Measurements from ENCODE around the gene RPL35A. TPM values are rescaled to one million over a fixed set of nuclear protein-coding genes. Genes with fewer than 3 reads are reported as not detected.

RPL35A gene
- total and polyA plus RNA-seq, 2 donors (not counting 1 experiment from before 2014, with no cell fraction given): 1,228 to 1,242 TPM

DNA sequence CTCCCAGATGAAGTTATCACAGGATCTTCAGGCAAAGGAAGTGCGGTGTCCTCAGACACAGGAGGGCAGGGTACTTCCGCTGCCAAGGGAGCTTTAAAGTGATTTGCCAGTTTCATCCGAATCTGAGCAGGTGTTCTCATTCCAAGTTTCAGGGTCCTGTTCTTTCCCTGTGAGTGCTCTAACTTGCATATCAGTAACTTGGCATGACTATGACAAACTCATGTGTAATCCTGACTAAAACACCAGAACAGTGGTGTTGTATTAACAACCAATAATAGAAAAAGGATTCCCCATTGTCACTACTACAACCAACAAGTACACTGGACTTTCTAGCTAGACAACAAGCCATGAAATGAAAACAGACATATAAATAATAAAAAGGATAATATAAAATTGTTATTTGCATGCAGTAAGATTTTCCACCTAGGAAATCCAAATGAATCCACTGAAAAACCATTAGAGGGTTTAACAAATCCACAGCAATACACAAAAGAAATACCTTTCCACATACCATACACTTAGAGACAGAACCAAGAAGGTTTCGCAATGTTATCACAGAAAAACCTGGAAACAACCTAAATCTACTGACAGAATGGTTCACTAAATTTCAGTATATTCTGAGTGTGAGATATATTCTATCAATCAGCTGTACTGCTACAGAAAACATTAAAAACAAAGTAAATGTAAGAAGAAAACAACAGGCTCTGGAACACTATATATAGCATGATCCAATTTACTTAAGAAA is 40.9 kb upstream of the RPL35A start:
- Histone ChIP-seq H3K9me3 (ENCODE audit: control extremely low read depth in 1 of 3, control insufficient read depth in 2 of 3, insufficient read depth in 1 of 3, low read length in 2 of 3) (no peaks in the 10 kb centered on the region), H3K79me2 (ENCODE audit: control insufficient read depth, insufficient read depth, low read length) (no peaks in the 10 kb centered on the region), H3K4me2 (replicated peaks; ENCODE audit: low read depth, low read length, poor library complexity, severe bottlenecking) (no peak overlapping the region), H3K9ac (ENCODE audit: low read length) (no peak overlapping the region), H4K20me1 (ENCODE audit: control insufficient read depth, insufficient read depth, low read length, poor library complexity, severe bottlenecking) (no peaks in the 10 kb centered on the region), H3K4me1 (ENCODE audit: control insufficient read depth in 2 of 2, insufficient read depth in 2 of 2, low read length in 2 of 2) (peaks cover 0 to 7% of the 10 kb centered on the region in 2 donors), H3K27me3 (replicated peaks in 1 of 4; ENCODE audit: control extremely low read depth in 1 of 4, control insufficient read depth in 3 of 4, insufficient read depth in 4 of 4, low read length in 3 of 4) (no peaks in the 10 kb centered on the region), H3K36me3 (replicated peaks in 1 of 2; ENCODE audit: control extremely low read depth in 1 of 2, control insufficient read depth in 1 of 2, extremely low read depth in 1 of 2, insufficient read depth in 2 of 2, low read length in 1 of 2) (no peaks in the 10 kb centered on the region), H3K27ac (ENCODE audit: low read length in 2 of 2) (no peak overlapping the region), H3K4me3 (ENCODE audit: control extremely low read depth in 1 of 5, extremely low read depth in 1 of 5, insufficient read depth in 1 of 5, low read depth in 2 of 5, low read length in 4 of 5) (no peak overlapping the region), H2AFZ (ENCODE audit: insufficient read depth, low read depth, low read length, poor library complexity, severe bottlenecking) (no peak overlapping the region)
- DNase-seq (no peak), ATAC-seq (ENCODE audit: low read depth) (no peak)
- Mint-ChIP-seq H3K4me3 (no peak overlapping the region), H3K9me3 (ENCODE audit: insufficient read depth) (no peaks in the 10 kb centered on the region), H3K27me3 (no peaks in the 10 kb centered on the region), H3K27ac (no peak overlapping the region), H3K4me1 (peaks cover 8% of the 10 kb centered on the region)
- POLR2A ChIA-PET: no interaction called here
- intact Hi-C loops (cut with micrococcal nuclease): loop anchor here (10.0 kb wide), 1 partner anchor 176 kb away; no protein-coding TSS in a partner anchor
- no peak for TF ChIP-seq EZH2 (IDR thresholded peaks at IDR 0.05; ENCODE audit: borderline replicate concordance, insufficient read depth, low read depth, low read length, poor library complexity, severe bottlenecking)
- TF ChIP-seq, protein P1, sequence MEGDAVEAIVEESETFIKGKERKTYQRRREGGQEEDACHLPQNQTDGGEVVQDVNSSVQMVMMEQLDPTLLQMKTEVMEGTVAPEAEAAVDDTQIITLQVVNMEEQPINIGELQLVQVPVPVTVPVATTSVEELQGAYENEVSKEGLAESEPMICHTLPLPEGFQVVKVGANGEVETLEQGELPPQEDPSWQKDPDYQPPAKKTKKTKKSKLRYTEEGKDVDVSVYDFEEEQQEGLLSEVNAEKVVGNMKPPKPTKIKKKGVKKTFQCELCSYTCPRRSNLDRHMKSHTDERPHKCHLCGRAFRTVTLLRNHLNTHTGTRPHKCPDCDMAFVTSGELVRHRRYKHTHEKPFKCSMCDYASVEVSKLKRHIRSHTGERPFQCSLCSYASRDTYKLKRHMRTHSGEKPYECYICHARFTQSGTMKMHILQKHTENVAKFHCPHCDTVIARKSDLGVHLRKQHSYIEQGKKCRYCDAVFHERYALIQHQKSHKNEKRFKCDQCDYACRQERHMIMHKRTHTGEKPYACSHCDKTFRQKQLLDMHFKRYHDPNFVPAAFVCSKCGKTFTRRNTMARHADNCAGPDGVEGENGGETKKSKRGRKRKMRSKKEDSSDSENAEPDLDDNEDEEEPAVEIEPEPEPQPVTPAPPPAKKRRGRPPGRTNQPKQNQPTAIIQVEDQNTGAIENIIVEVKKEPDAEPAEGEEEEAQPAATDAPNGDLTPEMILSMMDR (IDR thresholded peaks at IDR 0.05): no peak
- CTCF ChIA-PET: no interaction called here
- 89% methylated on average over 3 of the region's 4 CpGs for WGBS (ENCODE audit: insufficient coverage)

DNA sequence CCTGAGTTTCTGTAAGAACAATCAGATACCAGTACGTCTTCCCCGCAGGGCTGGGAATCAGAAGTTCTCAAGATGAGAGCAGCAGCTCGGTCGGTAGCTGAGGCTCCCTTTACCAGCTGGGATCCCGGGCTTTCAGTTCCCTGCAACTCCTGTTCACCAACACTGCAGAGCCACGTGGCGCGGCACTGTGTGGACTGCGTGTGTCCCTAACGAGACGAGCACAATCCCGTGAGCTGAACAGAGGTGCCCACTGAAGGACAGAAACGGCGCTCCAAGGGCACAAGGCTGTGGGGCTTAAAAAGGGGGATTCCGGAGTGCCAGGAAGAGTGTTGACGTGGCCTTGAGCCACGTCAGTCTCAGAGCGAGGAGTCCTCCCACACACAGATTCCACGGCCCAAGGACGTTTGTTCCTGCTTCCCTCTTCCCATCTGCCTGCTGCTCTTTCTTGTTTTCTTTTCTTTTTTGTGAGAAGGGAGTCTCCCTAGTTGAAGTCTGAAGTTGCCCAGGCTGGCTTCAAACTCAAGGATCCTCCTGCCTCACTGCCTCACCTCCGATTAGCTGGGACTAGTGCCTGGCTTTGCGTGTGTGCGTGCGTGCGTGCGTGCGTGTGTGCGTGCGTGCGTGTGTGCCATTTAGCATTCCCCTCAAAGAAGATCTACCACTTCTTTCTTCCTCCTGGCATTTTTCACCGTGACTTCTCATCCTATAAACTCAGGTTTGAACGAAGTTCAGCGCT is 37.1 kb upstream of the RPL35A start:
- Histone ChIP-seq H2AFZ (ENCODE audit: insufficient read depth, low read depth, low read length, poor library complexity, severe bottlenecking) (no peak overlapping the region), H4K20me1 (ENCODE audit: control insufficient read depth, insufficient read depth, low read length, poor library complexity, severe bottlenecking) (no peaks in the 10 kb centered on the region), H3K27me3 (replicated peaks in 1 of 4; ENCODE audit: control extremely low read depth in 1 of 4, control insufficient read depth in 3 of 4, insufficient read depth in 4 of 4, low read length in 3 of 4) (no peaks in the 10 kb centered on the region), H3K9me3 (ENCODE audit: control extremely low read depth in 1 of 3, control insufficient read depth in 2 of 3, insufficient read depth in 1 of 3, low read length in 2 of 3) (no peaks in the 10 kb centered on the region), H3K79me2 (ENCODE audit: control insufficient read depth, insufficient read depth, low read length) (no peaks in the 10 kb centered on the region), H3K27ac (ENCODE audit: low read length in 2 of 2) (no peak overlapping the region), H3K36me3 (replicated peaks in 1 of 2; ENCODE audit: control extremely low read depth in 1 of 2, control insufficient read depth in 1 of 2, extremely low read depth in 1 of 2, insufficient read depth in 2 of 2, low read length in 1 of 2) (no peaks in the 10 kb centered on the region), H3K4me2 (replicated peaks; ENCODE audit: low read depth, low read length, poor library complexity, severe bottlenecking) (no peak overlapping the region), H3K4me1 (ENCODE audit: control insufficient read depth in 2 of 2, insufficient read depth in 2 of 2, low read length in 2 of 2) (no peaks in the 10 kb centered on the region), H3K9ac (ENCODE audit: low read length) (no peak overlapping the region), H3K4me3 (ENCODE audit: control extremely low read depth in 1 of 5, extremely low read depth in 1 of 5, insufficient read depth in 1 of 5, low read depth in 2 of 5, low read length in 4 of 5) (no peak overlapping the region)
- ChIA-PET CTCF (interaction anchor here (1.1 to 1.2 kb wide), 2 partner anchors 21 to 196 kb away, joined by 3 read pairs; no protein-coding TSS in a partner anchor), POLR2A (interaction anchor here (0.5 kb wide), 1 partner anchor 74 kb away, joined by 5 read pairs; no protein-coding TSS in a partner anchor)
- Mint-ChIP-seq H3K4me1 (no peaks in the 10 kb centered on the region), H3K4me3 (no peak overlapping the region), H3K9me3 (ENCODE audit: insufficient read depth) (no peaks in the 10 kb centered on the region), H3K27me3 (no peaks in the 10 kb centered on the region), H3K27ac (no peak overlapping the region)
- no peak for ATAC-seq (ENCODE audit: low read depth)
- TF ChIP-seq, protein P1 (IDR thresholded peaks at IDR 0.05): no peak
- no peak for TF ChIP-seq EZH2 (IDR thresholded peaks at IDR 0.05; ENCODE audit: borderline replicate concordance, insufficient read depth, low read depth, low read length, poor library complexity, severe bottlenecking)
- intact Hi-C loops (cut with micrococcal nuclease): no loop called here
- 97% methylated on average over 25 of the region's 33 CpGs for WGBS (ENCODE audit: insufficient coverage)
- no peak for DNase-seq

All from B cell (primary cell).